OCI-LY7 (cell line): ENCODE data around the gene PIGN.

Source experiments
- CTCF ChIP-seq: fragments of 200-600 bp; sonication (generic); conservative IDR thresholded peaks from 2 replicates; pipeline ENCODE4 v1.5.1; 2014; ENCODE audit warnings: mild to moderate bottlenecking, antibody characterized with exemption, low read length, moderate library complexity, mixed read lengths
- EZH2phosphoT487 ChIP-seq: fragments of 200-600 bp; sonication (generic); IDR thresholded peaks from 2 replicates; pipeline ENCODE4 v1.6.1; 2018; ENCODE audit warnings: low read depth, borderline replicate concordance, mild to moderate bottlenecking, mixed run types, antibody characterized with exemption, low read length, moderate library complexity, mixed read lengths

GRCh38 chr18:62048279-62048678 is 138.6 kb downstream of the PIGN start:
- TF ChIP-seq CTCF (no peak), EZH2phosphoT487 (no peak)
